ENCODE data around the gene TBL2. TPM values are rescaled to one million over a fixed set of nuclear protein-coding genes. Genes with fewer than 3 reads are reported as not detected.

The TBL2 gene, protein sequence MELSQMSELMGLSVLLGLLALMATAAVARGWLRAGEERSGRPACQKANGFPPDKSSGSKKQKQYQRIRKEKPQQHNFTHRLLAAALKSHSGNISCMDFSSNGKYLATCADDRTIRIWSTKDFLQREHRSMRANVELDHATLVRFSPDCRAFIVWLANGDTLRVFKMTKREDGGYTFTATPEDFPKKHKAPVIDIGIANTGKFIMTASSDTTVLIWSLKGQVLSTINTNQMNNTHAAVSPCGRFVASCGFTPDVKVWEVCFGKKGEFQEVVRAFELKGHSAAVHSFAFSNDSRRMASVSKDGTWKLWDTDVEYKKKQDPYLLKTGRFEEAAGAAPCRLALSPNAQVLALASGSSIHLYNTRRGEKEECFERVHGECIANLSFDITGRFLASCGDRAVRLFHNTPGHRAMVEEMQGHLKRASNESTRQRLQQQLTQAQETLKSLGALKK
- total RNA-seq = 52.9 TPM

DNA sequence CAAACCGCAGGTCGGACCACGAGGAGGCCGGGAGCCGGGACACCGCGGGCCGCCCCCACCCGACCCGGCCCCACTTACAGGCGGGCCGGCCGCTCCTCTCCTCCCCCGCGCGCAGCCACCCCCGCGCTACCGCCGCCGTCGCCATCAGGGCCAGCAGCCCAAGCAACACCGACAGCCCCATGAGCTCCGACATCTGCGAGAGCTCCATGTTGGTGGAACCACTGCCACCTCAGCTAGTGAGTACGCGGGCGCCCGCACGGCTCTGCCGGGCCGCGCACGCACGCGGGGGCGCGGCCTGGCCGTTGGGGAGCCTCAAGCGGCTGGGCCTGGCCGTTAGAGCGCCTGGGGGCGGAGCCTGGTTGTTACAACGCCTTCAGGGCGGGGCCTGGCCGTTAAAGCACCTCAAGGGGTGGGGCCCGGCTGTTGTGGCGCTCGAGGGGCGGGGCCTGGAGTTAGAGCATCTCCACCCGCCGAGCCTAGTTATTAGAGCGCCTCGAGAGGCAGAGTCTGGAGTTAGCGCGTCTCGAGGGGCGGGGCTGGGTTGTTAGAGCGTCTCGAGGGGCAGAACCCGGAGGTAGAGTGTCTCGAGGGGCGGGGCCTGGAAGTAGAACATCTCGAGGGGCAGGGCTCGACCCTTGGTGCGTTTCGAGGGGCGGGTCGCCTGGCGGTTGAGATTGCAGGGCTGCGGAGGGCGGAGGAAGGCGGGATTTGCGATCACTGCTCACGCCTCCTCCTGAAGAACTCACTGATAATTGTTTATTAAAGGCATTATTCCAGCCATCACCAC lies at the start of gene TBL2:
Gene TBL2, minus strand, starts transcription at position 238 of the 787 bp plus-strand sequence. Its CDS starts 30 bp downstream, at position 208.
- Histone ChIP-seq H3K27ac (peak within 1 kb of the TSS; percentile 87 to 90), H3K4me3 (peak within 1 kb of the TSS; percentile 80 to 81), H3K4me1 (peaks cover 0 to 12% of the 10 kb centered on the region in 2 donors), H3K9me3 (no peaks in the 10 kb centered on the region), H3K36me3 (peaks cover 9 to 14% of the 10 kb centered on the region in 2 donors), H3K27me3 (no peaks in the 10 kb centered on the region)
- DNase-seq (ENCODE audit: low spot score in 2 of 2) = peak; percentile 98 to 100
- intact Hi-C loops (cut with DNase I) = loop anchor here (1.0 kb wide), 2 partner anchors 21 to 56 kb away; partner anchors contain the start of genes BAZ1B and BCL7B
- TF ChIP-seq, protein P1, sequence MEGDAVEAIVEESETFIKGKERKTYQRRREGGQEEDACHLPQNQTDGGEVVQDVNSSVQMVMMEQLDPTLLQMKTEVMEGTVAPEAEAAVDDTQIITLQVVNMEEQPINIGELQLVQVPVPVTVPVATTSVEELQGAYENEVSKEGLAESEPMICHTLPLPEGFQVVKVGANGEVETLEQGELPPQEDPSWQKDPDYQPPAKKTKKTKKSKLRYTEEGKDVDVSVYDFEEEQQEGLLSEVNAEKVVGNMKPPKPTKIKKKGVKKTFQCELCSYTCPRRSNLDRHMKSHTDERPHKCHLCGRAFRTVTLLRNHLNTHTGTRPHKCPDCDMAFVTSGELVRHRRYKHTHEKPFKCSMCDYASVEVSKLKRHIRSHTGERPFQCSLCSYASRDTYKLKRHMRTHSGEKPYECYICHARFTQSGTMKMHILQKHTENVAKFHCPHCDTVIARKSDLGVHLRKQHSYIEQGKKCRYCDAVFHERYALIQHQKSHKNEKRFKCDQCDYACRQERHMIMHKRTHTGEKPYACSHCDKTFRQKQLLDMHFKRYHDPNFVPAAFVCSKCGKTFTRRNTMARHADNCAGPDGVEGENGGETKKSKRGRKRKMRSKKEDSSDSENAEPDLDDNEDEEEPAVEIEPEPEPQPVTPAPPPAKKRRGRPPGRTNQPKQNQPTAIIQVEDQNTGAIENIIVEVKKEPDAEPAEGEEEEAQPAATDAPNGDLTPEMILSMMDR (IDR thresholded peaks at IDR 0.05) = peak in 1 of 3 experiments; percentile 32

DNA sequence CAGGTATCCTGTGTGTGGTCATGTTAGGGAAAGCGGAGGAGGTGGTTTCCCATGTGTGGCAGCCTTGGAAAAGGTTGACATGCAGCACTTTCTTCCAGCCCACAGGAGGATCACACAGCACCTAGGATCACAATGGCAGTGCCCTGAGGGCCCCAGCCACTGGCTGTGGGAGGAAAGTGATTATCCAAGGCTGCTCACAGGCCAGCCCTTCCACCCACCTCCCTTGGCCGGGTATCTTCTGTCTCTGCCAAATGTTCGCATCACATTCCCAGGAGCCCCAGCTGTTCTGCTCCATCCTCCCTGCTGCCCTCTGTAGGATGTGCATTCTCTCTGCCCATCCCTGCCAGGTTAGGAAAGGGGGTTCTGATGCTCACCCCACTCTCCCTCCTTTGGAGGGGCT lies 48.4 kb upstream of the TBL2 start:
- peaks cover 22% of the 10 kb centered on the region for H3K27me3 ChIP-seq
- peaks cover 7 to 15% of the 10 kb centered on the region in 2 donors for H3K4me1 ChIP-seq
- H3K4me3 ChIP-seq = no peak overlapping the region
- TF ChIP-seq, protein P1 (IDR thresholded peaks at IDR 0.05) = no peak
- DNase-seq (ENCODE audit: low spot score in 2 of 2) = no peak
- intact Hi-C loops (cut with DNase I) = no loop called here
- no peaks in the 10 kb centered on the region for H3K9me3 ChIP-seq
- H3K27ac ChIP-seq = no peak overlapping the region
- no peaks in the 10 kb centered on the region for H3K36me3 ChIP-seq

DNA sequence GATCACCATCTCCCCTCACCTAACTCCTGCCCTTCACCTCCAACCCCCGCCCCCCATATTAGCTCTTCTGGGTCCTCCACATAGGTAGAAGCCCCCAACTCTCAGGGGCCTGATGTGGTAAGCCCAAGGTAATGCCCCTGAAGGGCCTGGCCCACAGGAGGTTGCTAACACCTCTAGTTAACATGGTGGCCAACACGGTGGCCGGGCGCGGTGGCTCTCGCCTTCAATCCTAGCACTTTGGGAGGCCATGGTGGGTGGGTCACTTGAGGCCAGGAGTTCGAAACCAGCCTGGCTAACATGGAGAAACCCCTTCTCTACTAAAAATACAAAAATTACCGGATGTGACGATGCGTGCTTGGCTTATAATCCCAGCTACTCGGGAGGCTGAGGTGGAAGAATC lies 46.9 kb upstream of the TBL2 start:
- TF ChIP-seq, protein P1 (IDR thresholded peaks at IDR 0.05) = no peak
- H3K4me1 ChIP-seq = peaks cover 7 to 15% of the 10 kb centered on the region in 2 donors
- no peaks in the 10 kb centered on the region for H3K9me3 ChIP-seq
- H3K4me3 ChIP-seq = no peak overlapping the region
- H3K27me3 ChIP-seq = peaks cover 22% of the 10 kb centered on the region
- no peaks in the 10 kb centered on the region for H3K36me3 ChIP-seq
- intact Hi-C loops (cut with DNase I) = no loop called here
- no peak for DNase-seq (ENCODE audit: low spot score in 2 of 2)
- H3K27ac ChIP-seq = no peak overlapping the region

DNA sequence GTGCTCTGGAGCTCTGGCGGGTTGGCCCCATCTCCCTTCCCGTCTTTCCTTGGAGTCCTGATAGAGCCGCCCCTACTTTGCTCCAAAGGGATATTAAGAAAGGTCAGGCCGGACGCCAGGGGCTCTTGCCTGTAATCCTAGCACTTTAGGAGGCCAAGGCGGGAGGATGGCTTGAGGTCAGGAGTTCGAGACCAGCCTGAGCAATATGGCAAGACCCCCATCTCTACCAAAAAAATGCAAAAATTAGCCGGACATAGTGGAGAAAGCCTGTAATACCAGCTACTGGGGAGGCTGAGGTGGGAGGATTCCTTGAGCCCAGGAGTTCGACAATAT lies 46.3 kb upstream of the TBL2 start:
- Histone ChIP-seq H3K4me3 (peak overlapping the region; percentile 46 to 64), H3K27me3 (peaks cover 22% of the 10 kb centered on the region), H3K27ac (no peak overlapping the region), H3K4me1 (peaks cover 7 to 15% of the 10 kb centered on the region in 2 donors), H3K9me3 (no peaks in the 10 kb centered on the region), H3K36me3 (no peaks in the 10 kb centered on the region)
- TF ChIP-seq, protein P1 (IDR thresholded peaks at IDR 0.05) = no peak
- intact Hi-C loops (cut with DNase I) = no loop called here
- DNase-seq (ENCODE audit: low spot score in 2 of 2) = no peak

DNA sequence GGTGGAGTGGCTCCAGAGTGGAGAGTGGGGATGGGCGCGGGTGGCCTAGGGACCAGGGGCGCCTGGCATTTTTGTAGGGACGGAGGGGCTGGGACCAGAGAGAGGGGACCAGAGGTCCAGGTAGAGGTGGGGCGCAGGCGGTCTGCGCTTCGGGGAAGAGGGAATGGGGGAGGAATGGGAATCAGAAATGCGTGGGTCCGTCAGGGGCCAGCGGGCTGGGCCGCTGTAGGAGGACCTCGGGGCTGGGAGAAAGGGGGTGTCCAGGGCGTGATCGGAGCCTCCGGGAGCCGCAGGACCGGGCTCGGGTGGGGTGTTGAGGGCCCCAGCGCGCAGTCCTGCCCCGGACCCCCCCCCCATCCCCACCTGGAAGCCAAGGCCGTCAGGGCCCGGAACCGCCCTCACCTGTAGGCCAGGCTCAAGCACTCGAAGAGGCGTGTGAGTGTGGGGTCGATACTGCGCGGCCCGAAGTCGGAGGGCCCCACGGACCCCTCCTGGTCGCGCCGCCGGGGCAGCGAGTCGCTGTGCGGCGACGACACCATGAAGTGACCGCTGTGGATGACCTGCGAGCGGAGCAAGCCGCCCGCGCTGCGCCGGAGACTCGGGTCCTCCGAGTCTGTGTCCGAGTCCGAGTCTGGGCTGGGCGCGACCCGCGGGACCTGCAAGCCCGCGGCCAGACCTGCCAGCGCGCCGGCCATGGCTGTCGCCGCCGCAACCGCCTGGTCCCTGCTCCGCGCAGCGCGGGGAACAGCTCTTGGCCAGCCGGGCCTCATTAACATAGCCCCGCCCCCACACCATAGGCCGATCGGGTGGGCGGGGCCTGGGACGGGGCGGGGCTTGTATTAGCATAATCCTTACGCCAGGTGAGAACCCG lies 45.7 kb upstream of the TBL2 start, which contains the start of gene MLXIPL:
Gene MLXIPL, minus strand, starts transcription at position 725 of the 871 bp plus-strand sequence. Its CDS starts 30 bp downstream, at position 695.
- H3K4me1 ChIP-seq = peaks cover 7 to 15% of the 10 kb centered on the region in 2 donors
- peak in 1 of 2 donors; percentile 76 for DNase-seq (ENCODE audit: low spot score in 2 of 2)
- no peaks in the 10 kb centered on the region for H3K36me3 ChIP-seq
- H3K27me3 ChIP-seq = peaks cover 22% of the 10 kb centered on the region
- intact Hi-C loops (cut with DNase I) = no loop called here
- H3K4me3 ChIP-seq = peak within 1 kb of the TSS; percentile 46 to 64
- TF ChIP-seq, protein P1 (IDR thresholded peaks at IDR 0.05) = no peak
- no peak within 1 kb of the TSS for H3K27ac ChIP-seq
- H3K9me3 ChIP-seq = no peaks in the 10 kb centered on the region

Data from ascending aorta (tissue), 2 donors.